ENCODE data around the gene NAV2. TPM values are rescaled to one million over a fixed set of nuclear protein-coding genes. Genes with fewer than 3 reads are reported as not detected.

NAV2 gene
- total RNA-seq, 1 experiment from 2014 or later, result 22.7 TPM

DNA sequence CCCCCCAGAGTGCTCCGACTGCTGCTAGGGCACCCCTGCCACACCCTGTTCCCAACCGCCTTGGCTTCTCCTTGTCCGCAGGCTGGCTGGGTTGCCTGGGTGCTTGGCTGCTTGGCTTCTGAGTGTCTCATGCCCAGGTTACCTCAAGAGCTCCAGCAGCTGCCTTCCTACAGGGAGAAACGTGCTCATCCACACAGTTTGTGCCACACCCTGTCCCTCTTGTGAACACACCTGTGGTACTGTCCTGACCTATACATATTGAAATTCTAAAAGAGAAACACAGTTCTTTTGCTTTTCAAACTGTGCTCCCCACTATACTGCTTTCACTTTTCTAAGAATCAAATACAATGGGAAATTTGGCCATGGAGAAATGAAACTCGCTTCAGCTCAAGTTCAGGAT is 256.2 kb downstream of the NAV2 start:
- in situ Hi-C loops (cut with HindIII; ENCODE audit: low pct_unique_long_range_greater_than_20kb, low sequenced_read_pairs) (no loop called here), intact Hi-C loops (cut with micrococcal nuclease; ENCODE audit: unreplicated experiment) (no loop called here)
- Histone ChIP-seq H3K27me3 (ENCODE audit: control insufficient read depth, insufficient read depth, low read length) (no peaks in the 10 kb centered on the region), H3K9me3 (ENCODE audit: control insufficient read depth, insufficient read depth, low read depth, low read length) (no peaks in the 10 kb centered on the region), H3K27ac (ENCODE audit: low read length) (no peak overlapping the region), H3K36me3 (ENCODE audit: control insufficient read depth, insufficient read depth, low read length) (no peaks in the 10 kb centered on the region), H3K4me3 (ENCODE audit: low read depth in 2 of 2, low read length in 2 of 2) (no peak overlapping the region), H3K4me1 (ENCODE audit: control insufficient read depth, insufficient read depth, low read length) (peaks cover 3% of the 10 kb centered on the region; the same call in 1 of the 2 replicates)
- ATAC-seq (no peak), DNase-seq (ENCODE audit: low read depth, low spot score) (no peak)
- ChIA-PET POLR2A (no interaction called here), CTCF (no interaction called here)
- TF ChIP-seq SIN3A (IDR thresholded peaks at IDR 0.05; ENCODE audit: borderline replicate concordance, insufficient read depth, low read depth, low read length) (no peak), CTCF (IDR thresholded peaks at IDR 0.05) (no peak), TCF7L2 (IDR thresholded peaks at IDR 0.05; ENCODE audit: low read depth, low read length) (no peak), POLR2AphosphoS5 (IDR thresholded peaks at IDR 0.05; ENCODE audit: low read depth, low read length) (no peak)
- TF ChIP-seq, protein P1, sequence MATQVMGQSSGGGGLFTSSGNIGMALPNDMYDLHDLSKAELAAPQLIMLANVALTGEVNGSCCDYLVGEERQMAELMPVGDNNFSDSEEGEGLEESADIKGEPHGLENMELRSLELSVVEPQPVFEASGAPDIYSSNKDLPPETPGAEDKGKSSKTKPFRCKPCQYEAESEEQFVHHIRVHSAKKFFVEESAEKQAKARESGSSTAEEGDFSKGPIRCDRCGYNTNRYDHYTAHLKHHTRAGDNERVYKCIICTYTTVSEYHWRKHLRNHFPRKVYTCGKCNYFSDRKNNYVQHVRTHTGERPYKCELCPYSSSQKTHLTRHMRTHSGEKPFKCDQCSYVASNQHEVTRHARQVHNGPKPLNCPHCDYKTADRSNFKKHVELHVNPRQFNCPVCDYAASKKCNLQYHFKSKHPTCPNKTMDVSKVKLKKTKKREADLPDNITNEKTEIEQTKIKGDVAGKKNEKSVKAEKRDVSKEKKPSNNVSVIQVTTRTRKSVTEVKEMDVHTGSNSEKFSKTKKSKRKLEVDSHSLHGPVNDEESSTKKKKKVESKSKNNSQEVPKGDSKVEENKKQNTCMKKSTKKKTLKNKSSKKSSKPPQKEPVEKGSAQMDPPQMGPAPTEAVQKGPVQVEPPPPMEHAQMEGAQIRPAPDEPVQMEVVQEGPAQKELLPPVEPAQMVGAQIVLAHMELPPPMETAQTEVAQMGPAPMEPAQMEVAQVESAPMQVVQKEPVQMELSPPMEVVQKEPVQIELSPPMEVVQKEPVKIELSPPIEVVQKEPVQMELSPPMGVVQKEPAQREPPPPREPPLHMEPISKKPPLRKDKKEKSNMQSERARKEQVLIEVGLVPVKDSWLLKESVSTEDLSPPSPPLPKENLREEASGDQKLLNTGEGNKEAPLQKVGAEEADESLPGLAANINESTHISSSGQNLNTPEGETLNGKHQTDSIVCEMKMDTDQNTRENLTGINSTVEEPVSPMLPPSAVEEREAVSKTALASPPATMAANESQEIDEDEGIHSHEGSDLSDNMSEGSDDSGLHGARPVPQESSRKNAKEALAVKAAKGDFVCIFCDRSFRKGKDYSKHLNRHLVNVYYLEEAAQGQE (IDR thresholded peaks at IDR 0.05; ENCODE audit: insufficient read depth in 1 of 2, low read depth in 2 of 2, low read length in 1 of 2), result no peak
- no TSS peak for BruUV-seq (replicated peaks)

DNA sequence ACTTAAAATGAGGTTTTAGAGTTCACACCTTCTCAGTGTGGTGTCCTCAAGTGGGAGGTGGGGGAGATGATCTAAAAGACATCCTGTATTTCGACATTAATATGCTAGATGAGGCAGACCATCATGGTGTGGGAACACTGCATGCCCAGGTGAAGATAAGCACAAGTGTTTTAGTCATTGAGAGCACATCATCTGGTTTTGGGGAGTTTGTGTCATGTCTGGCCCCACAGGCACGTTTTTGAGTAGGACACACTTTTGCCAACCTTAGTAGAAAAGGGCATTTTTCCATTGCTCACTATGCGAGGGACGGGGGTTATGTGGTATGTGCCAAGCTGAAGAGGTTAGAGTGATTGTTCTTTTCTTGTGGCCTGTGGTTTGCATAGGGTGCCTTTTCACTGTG is 258.3 kb downstream of the NAV2 start:
- intact Hi-C loops (cut with micrococcal nuclease; ENCODE audit: unreplicated experiment) (no loop called here), in situ Hi-C loops (cut with HindIII; ENCODE audit: low pct_unique_long_range_greater_than_20kb, low sequenced_read_pairs) (no loop called here)
- Histone ChIP-seq H3K4me3 (ENCODE audit: low read depth in 2 of 2, low read length in 2 of 2) (no peak overlapping the region), H3K4me1 (ENCODE audit: control insufficient read depth, insufficient read depth, low read length) (peaks cover 3% of the 10 kb centered on the region; the same call in 1 of the 2 replicates), H3K27ac (ENCODE audit: low read length) (no peak overlapping the region), H3K9me3 (ENCODE audit: control insufficient read depth, insufficient read depth, low read depth, low read length) (no peaks in the 10 kb centered on the region), H3K36me3 (ENCODE audit: control insufficient read depth, insufficient read depth, low read length) (no peaks in the 10 kb centered on the region), H3K27me3 (ENCODE audit: control insufficient read depth, insufficient read depth, low read length) (no peaks in the 10 kb centered on the region)
- BruUV-seq (replicated peaks), result no TSS peak
- no peak for DNase-seq (ENCODE audit: low read depth, low spot score)
- ATAC-seq, result no peak
- TF ChIP-seq SIN3A (IDR thresholded peaks at IDR 0.05; ENCODE audit: borderline replicate concordance, insufficient read depth, low read depth, low read length), result no peak
- TF ChIP-seq POLR2AphosphoS5 (IDR thresholded peaks at IDR 0.05; ENCODE audit: low read depth, low read length), result no peak
- TF ChIP-seq TCF7L2 (IDR thresholded peaks at IDR 0.05; ENCODE audit: low read depth, low read length), result no peak
- TF ChIP-seq, protein P1 (IDR thresholded peaks at IDR 0.05; ENCODE audit: insufficient read depth in 1 of 2, low read depth in 2 of 2, low read length in 1 of 2), result no peak
- TF ChIP-seq CTCF (IDR thresholded peaks at IDR 0.05), result no peak
- CTCF ChIA-PET, result no interaction called here
- POLR2A ChIA-PET, result no interaction called here
